GM18867 (cell line): ENCODE measurements around the gene ASZ1.
"Not testable (repeated sequence)": the region's sequence is repeated elsewhere in the genome, so short reads cannot be mapped to it uniquely, and the experiment has no call there.

Experiments
- ATAC-seq: cut with Tn5 transposase; IDR thresholded peaks from one replicate; pipeline ENCODE4 v1.9.1; 2021; ENCODE audit warnings: mild to moderate bottlenecking, moderate library complexity; ENCODE audit not compliant: unreplicated experiment

Gene ASZ1

GRCh38 chr7:117427258-117427701 lies at the start of gene ASZ1:
Gene ASZ1, minus strand, starts transcription at chr7:117427493. Its CDS starts 33 bp downstream, at chr7:117427460.
- no peak for ATAC-seq

GRCh38 chr7:117476557-117477215 lies 49.4 kb upstream of the ASZ1 start:
- no peak for ATAC-seq

- no peak for ATAC-seq
Observed at GRCh38 chr7:117472335-117472734, 45.0 kb upstream of the ASZ1 start.

GRCh38 chr7:117470777-117471176 lies 43.5 kb upstream of the ASZ1 start:
- ATAC-seq, result peak; percentile 57

- ATAC-seq, result peak; percentile 32
Observed at GRCh38 chr7:117468174-117468573, 40.9 kb upstream of the ASZ1 start.

- not testable (repeated sequence) for ATAC-seq
Observed at GRCh38 chr7:117460815-117461214, 33.5 kb upstream of the ASZ1 start.

GRCh38 chr7:117459735-117460134 lies 32.4 kb upstream of the ASZ1 start:
- no peak for ATAC-seq

GRCh38 chr7:117458977-117459583 lies 31.8 kb upstream of the ASZ1 start:
- ATAC-seq, result peak; percentile 71

- no peak for ATAC-seq
Observed at GRCh38 chr7:117448655-117449054, 21.4 kb upstream of the ASZ1 start.

GRCh38 chr7:117446220-117446815 lies 19.0 kb upstream of the ASZ1 start:
- no peak for ATAC-seq

- ATAC-seq, result no peak
Observed at GRCh38 chr7:117445206-117445605, 17.9 kb upstream of the ASZ1 start.

- ATAC-seq, result no peak
Observed at GRCh38 chr7:117444646-117445045, 17.4 kb upstream of the ASZ1 start.

GRCh38 chr7:117435475-117436043 lies 8.3 kb upstream of the ASZ1 start:
- ATAC-seq, result peak; percentile 96

GRCh38 chr7:117424090-117424829 lies 3.0 kb downstream of the ASZ1 start:
- ATAC-seq, result peak; percentile 71

GRCh38 chr7:117414591-117414990 lies 12.7 kb downstream of the ASZ1 start:
- not testable (repeated sequence) for ATAC-seq

GRCh38 chr7:117412946-117413559 lies 14.2 kb downstream of the ASZ1 start:
- ATAC-seq, result no peak

- no peak for ATAC-seq
Observed at GRCh38 chr7:117412390-117412789, 14.9 kb downstream of the ASZ1 start.

- peak; percentile 52 for ATAC-seq
Observed at GRCh38 chr7:117411539-117411938, 15.8 kb downstream of the ASZ1 start.

- no peak for ATAC-seq
Observed at GRCh38 chr7:117408831-117409230, 18.5 kb downstream of the ASZ1 start.

GRCh38 chr7:117405519-117405918 lies 21.8 kb downstream of the ASZ1 start:
- ATAC-seq, result no peak

GRCh38 chr7:117403737-117404136 lies 23.6 kb downstream of the ASZ1 start:
- no peak for ATAC-seq
